ENCODE data around the gene GHR.
"Not testable (repeated sequence)": the region's sequence is repeated elsewhere in the genome, so short reads cannot be mapped to it uniquely, and the experiment has no call there.

GHR gene

GRCh38 chr5:42721484-42721883, 298.2 kb downstream of the GHR start:
- no peak for DNase-seq

GRCh38 chr5:42734531-42735058, 311.4 kb downstream of the GHR start:
- not testable (repeated sequence) for DNase-seq

DNA sequence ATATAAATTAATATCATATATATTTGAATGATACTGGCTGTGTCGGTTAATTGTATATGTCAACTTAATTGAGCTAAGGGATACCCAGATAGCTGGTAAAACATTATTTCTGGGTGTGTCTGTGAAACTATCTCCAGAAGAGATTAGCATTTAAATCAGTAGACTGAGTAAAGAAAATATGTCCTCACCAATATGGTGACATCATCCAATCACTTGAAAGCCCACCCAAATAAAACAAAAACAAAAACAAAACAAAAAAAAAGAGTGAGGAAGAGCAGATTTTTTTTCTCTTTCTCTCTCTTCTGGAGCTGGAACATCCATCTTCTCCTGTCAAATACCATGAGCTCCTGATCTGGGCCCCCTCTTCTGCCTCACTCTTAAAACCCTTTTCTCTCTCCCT, 317.7 kb downstream of the GHR start:
- DNase-seq: no peak

- peak in 1 of 14 donors; percentile 0 for DNase-seq
These were observed 322.2 kb downstream of the GHR start for GRCh38 chr5:42745426-42745825.

GRCh38 chr5:42745856-42746255, 322.6 kb downstream of the GHR start:
- DNase-seq: no peak

DNA sequence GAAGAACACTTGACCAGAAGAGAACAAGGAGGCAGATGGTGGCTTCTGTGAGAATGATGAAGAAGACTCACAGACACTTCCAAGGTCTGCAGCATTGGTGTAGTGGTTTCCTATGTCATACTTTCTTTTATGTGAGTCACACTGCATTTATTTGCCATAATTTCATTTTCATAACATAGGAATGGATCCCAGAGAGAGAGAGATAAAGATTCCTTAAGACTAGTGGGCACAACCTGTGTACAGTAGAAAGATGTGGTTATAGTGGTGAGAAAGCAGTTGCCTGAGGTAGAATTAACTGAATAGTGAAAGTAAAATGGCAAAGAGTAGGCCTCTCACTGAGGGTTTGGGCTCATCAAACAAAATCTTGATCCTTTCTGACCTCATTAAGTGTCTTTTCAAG, 325.8 kb downstream of the GHR start:
- DNase-seq: no peak

DNA sequence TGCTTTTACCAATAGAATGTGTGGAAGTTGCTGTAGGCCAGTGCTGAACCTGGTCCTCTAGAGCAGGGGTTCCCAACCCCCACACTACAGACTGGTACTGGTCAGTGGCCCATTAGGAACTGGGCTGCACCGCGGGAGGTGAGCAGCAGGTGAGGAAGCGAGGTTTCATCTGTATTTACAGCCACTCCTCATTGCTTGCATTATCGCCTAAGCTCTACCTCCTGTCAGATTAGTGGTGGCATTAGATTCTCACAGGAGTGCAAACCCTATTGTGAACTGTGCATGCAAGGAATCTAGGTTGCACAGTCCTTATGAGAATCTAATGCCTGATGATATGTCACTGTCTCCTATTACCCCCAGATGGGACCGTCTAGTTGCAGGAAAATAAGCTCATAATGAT, 327.3 kb downstream of the GHR start:
- DNase-seq: no peak

DNA sequence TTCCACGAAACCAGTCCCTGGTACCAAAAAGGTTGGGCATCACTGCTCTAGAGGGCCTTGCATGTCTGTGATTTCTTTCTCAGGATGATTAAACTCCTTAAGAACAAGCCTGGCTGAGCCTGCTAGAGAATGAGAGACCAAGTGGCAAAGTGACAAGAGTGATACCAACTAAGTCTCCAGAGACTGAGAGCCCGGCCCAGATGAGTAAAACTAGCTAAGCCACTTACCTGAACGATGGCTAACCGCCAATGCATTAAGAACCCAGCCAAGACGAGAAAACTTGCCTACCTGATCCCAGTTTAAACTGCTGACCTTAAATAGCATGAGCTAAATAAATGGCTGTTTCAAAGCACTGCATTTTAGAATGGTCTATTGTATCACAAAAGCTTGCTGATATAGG, 327.8 kb downstream of the GHR start:
- no peak for DNase-seq

DNA sequence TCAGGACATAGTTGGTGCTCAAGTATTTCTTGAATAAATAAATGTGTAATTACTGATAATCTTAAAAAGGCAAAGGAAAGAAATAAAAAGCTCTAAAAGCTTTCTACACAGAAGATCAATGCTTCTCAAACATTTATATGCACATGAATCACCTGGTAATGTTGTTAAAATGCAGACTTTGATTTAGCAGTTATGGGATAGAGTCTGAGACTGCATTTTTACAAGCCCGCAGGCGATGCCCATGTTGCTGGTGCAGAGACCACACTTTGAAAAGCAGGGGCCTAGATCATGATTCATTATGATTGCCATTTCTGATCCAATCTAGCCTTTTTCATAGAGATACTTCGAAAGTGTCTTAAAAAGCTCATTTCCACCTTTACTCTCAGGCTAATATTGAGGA, 329.9 kb downstream of the GHR start:
- DNase-seq: no peak

DNA sequence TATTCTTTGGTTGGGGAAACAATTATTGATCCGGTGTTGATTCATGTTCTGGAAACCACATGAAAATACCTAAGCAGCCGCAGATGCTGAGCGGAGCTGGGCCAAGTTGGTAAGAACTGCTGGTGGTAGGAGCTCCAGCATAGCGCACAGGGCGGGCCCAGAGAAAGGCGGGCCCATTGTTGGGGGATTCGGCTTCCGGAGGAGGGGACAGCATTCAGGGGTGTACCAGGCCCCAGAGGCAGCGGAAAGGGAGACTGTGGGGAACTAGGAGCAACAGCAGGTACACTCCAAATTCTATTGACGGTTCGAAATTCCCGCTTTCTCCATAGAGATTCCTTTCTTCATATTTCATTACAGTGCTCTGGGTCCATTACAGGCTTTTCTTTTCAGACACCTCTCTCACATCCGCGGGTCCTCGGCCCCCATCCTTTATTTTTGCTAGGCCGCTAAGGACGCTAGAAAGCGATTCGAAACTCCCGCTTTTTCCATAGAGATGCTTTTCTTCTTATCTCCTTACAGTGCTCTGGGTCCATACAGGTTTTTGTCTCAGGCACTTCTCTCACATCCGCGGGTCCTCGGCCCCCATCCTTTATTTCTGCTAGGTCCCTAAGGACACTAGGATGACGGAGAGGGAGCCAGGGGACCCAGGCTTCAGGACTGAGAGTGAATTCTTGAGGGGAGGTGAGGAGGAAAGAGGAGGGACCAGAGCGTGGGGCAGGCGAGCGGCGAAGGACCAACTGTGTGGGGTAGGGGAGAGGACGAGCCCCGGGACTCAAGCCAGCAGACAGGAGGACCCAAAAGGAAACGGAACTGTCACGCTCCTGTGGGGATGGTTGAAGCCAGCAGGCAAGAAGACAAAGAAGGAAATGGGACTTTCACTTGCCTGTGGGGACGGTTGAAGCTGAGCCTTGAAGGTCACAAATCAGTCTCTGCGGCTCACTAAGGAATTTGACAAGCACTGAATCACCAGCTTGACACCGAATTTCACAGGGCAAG, 333.7 kb downstream of the GHR start, which contains the start of gene CCDC152:
CCDC152 (plus strand) TSS at position 213 of the 996 bp plus-strand sequence. CDS start 2,304 bp downstream, outside the sequence.
- DNase-seq: peak in 2 of 14 donors; percentile 2 to 4

GRCh38 chr5:42759456-42759855, 336.2 kb downstream of the GHR start:
- DNase-seq: no peak

DNA sequence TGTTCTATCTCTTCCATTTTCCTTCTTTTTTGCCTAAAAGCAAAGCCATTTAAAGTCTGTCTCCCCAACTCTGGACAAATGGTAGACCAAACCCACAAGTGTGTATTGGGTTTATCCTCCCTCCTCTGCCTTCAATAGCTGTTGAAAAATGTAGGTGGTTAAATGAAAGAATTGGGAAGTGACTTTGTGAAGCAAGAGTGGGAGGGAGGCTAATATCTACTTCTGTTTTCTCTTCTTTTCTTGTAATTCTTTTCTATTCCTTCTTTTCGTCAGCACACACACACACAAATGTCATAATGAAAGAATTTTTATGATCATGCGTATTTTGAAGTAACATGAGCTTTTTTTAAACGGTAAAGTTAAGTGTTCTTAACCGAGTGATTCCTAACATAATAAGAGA, 337.2 kb downstream of the GHR start:
- no peak for DNase-seq

GRCh38 chr5:42761791-42762190, 338.6 kb downstream of the GHR start:
- DNase-seq: no peak

GRCh38 chr5:42767491-42768105, 344.4 kb downstream of the GHR start:
- DNase-seq: no peak

- no peak for DNase-seq
These were observed 344.9 kb downstream of the GHR start for GRCh38 chr5:42768106-42768504.

DNA sequence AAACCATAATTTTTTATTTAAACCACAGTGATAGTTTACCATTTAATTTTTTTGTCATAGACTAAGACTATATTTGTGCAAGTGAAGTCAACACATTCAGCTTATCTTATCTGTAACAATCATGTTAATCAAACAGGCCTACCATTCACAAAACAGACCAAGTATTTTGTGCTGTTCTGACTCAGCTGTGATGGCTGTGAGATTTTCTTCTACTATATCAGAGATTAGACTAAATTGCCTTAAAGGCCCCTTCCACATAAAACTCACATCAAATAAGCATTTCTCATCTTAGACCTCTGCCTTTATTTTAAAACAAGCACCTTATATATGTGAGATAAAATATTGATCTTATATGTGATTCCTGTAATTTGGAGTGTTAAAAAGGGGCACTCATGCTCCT, 346.8 kb downstream of the GHR start:
- no peak for DNase-seq
